Activated naive CD4-positive, alpha-beta T cell (primary cell): Measurements from ENCODE around the gene CCDC183.
"Not testable (repeated sequence)": the region's sequence is repeated elsewhere in the genome, so short reads cannot be mapped to it uniquely, and the experiment has no call there.

ENCODE experiments used
- DNase-seq, 4 experiments: peaks; one replicate each; lab custom pipeline; 2025; lab: John Stamatoyannopoulos, UW

CCDC183 gene

GRCh38 chr9:136785565-136786355 lies 10.4 kb upstream of the CCDC183 start:
- DNase-seq, result not testable (repeated sequence)

GRCh38 chr9:136786451-136786850 lies 9.7 kb upstream of the CCDC183 start:
- no peak for DNase-seq

GRCh38 chr9:136786983-136787382 lies 9.2 kb upstream of the CCDC183 start:
- DNase-seq, result not testable (repeated sequence)

GRCh38 chr9:136787690-136788400 lies 8.3 kb upstream of the CCDC183 start:
- peak in 2 of 4 experiments; percentile 35 to 45 for DNase-seq

- DNase-seq, result not testable (repeated sequence)
These were observed 7.3 kb upstream of the CCDC183 start for GRCh38 chr9:136788644-136789522.

- DNase-seq, result no peak
These were observed 6.6 kb upstream of the CCDC183 start for GRCh38 chr9:136789523-136789937.

- DNase-seq, result peak; percentile 99 to 100 (median 100)
These were observed 5.3 kb upstream of the CCDC183 start, which contains the start of gene TMEM141 for GRCh38 chr9:136790640-136791515. TMEM141 (plus strand) TSS chr9:136791344; CDS start chr9:136791371, 27 bp downstream.

GRCh38 chr9:136791516-136792276 lies 4.4 kb upstream of the CCDC183 start:
- DNase-seq, result peak; percentile 48 to 71 (median 54)

- DNase-seq, result no peak
These were observed 3.6 kb upstream of the CCDC183 start for GRCh38 chr9:136792321-136793085.

- no peak for DNase-seq
These were observed 2.8 kb upstream of the CCDC183 start for GRCh38 chr9:136793086-136793946.

GRCh38 chr9:136794281-136794999 lies 1.7 kb upstream of the CCDC183 start:
- no peak for DNase-seq

GRCh38 chr9:136795000-136795348 lies 1.2 kb upstream of the CCDC183 start:
- DNase-seq, result no peak

GRCh38 chr9:136796775-136797347 lies 723 bp downstream of the CCDC183 start:
- not testable (repeated sequence) for DNase-seq

- DNase-seq, result no peak
These were observed 2.6 kb downstream of the CCDC183 start for GRCh38 chr9:136798708-136799078.

- no peak for DNase-seq
These were observed 3.1 kb downstream of the CCDC183 start for GRCh38 chr9:136799079-136799853.

- peak; percentile 55 to 96 (median 81) for DNase-seq
These were observed 3.9 kb downstream of the CCDC183 start for GRCh38 chr9:136799854-136800657.
